GM21619 (cell line): ENCODE measurements around the gene ADH5.
"Not testable (repeated sequence)": the region's sequence is repeated elsewhere in the genome, so short reads cannot be mapped to it uniquely, and the experiment has no call there.

Experiments used
- ATAC-seq: cut with Tn5 transposase; IDR thresholded peaks from one replicate; pipeline ENCODE4 v1.9.1; 2021; ENCODE audit not compliant: unreplicated experiment

ADH5 gene

DNA sequence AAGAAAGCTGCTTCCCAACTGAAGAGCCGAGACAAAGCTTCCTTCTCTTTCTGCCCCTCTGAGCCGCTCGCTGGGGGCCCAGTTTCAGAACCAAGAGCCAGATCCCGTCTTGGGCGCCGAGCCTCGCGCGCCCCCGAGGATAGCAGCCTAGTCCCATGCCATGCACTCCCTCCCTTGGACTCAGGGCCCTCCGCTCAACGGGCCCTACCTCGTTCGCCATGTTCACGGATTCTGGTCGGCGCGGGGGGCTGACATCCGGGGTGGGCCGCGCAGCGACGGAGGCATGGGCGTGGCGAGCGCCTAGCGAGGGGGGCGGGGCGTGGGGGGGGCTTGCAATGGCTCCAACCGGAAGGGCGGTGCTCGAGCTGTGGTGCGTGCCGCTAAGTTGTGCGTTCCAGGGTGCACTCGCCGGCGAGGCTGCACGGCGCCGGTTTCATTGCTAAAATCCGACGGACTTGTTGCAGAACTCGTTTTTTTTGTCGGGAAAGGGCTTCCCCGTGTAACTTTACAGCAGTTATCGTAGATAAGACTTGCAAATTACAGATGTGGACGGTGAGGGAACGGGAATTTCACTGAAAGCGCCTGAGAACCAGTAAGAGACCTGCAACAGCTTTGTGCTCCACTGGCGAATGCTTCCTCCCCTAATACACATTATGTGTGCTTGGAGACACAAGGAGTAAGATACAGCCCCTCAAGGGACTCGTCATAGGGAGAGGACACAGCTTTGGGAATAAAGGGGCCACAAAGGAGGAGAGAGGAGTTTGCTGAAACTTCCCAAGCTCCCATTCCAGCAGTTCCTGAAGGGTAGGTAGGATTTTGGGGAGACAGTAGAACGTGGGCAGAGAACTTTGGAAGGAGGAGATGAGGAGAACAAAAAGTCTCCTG lies at the start of gene ADH5:
ADH5 (minus strand) TSS at position 308 of the 885 bp plus-strand sequence; CDS start at position 220, 88 bp downstream.
- ATAC-seq = peak; percentile 93

DNA sequence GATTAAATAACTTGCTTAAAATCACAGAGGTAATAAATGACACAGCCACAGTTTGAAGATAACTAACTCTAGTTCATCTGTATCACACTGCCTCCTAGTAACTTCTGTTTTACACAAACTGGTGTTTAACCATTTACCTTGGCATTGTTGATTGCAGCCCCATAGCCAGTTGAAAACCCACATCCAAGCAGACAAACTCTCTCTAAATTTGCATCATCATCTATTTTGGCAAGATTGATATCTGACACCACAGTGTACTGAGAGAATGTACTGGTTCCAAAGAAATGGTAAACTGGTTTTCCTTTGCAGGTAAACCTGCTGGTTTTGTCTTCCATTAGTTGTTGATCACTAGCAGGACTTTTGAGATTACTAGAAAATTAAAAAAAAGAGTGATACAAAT lies 47.7 kb upstream of the ADH5 start:
- ATAC-seq = no peak

DNA sequence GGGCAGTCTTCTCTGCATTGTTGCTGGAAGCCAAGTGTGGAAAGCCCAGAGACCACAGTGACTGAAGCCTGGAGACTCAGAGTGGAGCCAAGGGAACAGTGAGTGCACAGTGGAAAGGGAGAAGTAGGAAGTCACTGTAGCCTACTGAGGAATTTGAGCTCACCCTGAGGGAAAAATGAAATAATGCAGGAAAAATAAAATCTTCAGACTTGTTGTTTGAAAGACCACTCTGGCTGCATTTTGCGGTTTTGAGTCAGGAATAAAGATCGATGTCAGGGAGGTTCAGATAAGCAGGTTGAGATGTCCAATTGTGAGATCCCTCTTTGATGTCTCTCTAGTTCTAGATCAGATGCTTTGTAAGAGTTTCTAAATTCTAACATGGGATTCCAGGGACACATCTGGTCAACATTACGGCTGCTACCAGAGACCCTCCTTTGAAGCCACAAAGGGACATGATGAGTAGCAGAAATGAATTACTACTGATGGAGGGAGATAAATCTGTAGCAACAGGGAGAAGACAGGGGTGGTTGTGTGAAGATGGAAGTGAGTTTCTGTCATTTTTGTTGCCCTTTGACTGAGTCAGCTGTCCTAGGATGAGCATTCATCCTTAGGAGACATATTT lies 47.1 kb upstream of the ADH5 start:
- ATAC-seq = no peak

DNA sequence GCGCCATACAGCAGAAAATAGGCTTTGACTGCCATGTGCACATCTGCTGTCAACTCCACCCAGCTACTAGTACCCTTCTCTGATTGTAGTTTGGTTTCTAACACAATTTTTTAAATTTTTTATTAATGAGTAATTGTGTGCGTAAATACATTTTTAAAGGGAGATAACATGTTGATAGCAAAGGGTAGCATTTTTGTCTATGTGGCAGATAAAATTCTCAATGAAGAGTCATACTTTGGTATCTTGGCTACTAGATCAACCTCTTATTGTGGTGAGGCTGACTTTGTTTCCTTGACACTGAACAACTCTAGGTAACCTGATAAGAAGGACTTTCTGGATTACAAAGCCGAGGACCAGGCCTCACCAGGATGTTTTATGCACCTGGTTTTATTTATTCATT lies 46.0 kb upstream of the ADH5 start:
- no peak for ATAC-seq

DNA sequence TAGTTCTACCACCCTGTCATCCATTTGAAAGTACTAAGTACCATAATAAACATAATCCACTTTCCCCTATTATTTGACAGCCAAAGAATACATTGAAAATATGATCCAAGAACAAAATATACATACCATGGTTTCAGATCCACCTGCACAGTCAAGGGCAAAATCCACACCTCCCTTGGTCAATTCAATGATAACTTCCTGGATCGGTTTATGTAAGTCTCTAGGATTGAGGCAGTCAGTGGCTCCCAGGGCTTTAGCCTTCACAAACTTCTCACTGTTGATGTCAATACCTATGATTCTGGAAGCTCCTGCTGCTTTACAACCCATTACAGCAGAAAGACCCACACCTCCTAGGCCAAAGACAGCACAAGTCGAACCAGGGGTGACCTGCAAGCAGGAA lies 42.8 kb upstream of the ADH5 start:
- no peak for ATAC-seq

DNA sequence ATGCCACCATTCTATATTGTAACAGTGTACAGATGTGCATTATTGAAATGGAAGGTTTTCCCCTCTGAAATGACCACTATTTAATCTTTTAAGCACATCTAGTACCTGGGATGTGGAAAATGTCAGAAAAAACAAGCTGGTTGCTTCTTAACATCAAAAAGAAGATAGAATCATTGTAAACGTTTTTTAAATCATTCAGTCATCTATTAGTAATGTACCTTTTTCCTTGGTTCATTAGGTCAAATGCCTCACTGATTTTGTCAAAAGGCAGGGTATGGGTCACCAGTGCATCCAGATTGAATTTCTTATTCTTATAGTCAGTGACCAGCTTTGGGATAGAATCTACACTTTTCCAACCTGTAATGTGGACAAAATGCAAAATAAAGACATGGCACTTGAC lies 37.8 kb upstream of the ADH5 start:
- no peak for ATAC-seq

DNA sequence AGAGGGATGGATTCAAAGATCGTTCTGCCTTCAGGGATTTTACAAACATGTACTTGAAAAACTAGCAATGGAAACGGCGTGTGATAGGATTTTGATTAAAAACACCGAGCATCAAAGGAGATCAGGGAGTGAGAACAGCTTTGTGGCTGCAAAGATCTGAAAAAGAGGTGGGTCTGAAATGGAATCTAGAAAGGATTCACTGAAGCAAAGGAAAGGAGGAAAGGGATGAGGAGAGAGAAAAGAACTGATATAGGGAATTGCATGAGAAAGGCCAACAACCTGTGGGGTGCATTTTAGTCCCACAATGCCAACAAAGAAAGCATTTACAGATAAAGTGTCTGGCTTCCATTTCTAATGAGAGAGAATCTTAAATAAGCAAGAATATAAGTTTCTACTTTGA lies 32.4 kb upstream of the ADH5 start:
- no peak for ATAC-seq

DNA sequence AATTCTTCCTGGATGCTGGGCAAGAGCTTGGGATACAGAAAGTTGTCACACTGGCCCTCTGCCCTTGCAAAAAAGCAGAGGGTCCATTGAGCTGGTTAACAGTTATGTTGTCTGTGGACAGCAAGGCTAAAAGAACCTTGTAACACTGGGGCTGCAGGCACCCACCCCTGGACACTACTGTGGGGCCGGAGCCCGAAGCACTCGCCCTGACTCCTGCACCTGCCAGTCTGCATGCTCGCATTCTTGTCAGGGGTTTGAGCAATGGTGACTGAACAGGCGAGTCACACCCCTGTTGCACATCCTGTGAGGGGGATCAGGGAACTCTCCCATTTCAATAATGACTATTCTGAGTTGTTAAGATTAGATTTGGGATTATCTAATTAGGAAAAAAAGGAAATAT lies 31.9 kb upstream of the ADH5 start:
- no peak for ATAC-seq

DNA sequence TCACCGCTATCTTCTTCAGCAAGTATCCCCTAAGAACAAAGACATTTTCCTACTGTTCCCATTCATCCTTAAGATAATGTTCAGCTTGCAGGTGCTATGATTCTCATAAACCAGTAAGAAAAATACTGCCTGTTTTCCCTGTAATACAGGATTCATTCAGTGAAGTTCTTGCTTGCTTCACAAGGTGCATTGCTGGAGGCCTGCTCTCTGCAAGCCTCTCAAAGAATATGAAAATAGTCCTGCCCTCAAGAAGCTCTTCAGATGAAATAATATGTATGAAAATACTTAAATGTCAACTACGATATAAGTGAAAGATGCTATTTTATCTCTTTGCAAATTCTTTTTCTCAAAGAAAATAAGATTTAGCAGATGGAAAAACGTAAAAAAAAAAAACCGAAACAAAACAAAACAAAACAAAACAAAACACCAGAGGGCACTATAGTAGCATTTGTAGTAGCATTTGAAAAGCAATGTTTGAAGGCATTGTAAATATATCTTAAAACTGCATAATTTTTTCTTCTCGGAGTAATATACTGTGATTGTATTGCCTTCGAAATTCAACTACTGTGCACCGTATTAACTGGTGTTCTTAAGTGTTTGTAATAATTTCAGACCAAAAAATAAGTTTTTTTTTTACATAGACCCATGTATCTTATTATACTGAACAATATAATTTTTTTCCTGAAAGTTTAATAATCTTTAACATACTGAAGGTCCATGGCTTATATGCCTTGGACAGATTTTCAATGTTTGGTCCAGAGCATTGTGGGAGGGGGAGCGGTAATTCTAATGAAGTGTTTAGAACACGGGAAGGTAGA lies 29.5 kb upstream of the ADH5 start:
- ATAC-seq = no peak

DNA sequence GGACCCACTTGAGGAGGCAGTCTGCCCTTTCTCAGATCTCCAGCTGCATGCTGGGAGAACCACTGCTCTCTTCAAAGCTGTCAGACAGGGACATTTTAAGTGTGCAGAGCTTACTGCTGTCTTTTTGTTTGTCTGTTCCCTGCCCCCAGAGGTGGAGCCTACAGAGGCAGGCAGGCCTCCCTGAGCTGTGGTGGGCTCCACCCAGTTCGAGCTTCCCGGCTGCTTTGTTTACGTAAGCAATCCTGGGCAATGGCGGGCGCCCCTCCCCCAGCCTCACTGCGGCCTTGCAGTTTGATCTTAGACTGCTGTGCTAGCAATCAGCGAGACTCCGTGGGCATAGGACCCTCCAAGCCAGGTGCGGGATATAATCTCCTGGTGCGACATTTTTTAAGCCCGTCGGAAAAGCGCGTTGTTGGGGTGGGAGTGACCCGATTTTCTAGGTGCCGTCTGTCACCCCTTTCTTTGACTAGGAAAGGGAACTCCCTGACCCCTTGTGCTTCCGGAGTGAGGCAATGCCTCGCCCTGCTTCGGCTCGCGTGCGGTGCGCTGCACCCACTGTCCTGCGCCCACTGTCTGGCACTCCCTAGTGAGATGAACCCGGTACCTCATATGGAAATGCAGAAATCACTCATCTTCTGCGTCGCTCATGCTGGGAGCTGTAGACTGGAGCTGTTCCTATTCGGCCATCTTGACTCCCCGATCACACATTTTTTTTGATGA lies 28.7 kb upstream of the ADH5 start:
- ATAC-seq = not testable (repeated sequence)

DNA sequence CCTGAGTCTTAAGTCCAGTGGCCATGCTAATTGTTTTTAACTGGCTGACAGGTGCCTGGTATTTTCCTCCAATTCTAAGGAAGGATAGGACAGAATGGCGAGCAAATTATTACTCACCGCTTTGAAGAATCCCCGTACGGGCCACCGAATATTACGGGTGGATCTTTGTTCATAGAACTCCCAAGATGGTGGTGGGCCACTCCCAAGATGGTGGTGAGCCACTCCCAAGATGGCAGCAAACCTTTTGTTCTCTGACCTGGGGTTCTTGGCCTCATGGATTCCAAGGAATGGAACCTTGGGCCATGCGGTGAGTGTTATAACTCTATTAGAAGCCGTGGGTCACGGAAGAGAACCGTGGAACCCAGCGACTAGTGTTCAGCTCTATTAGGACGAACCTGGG lies 20.7 kb upstream of the ADH5 start:
- not testable (repeated sequence) for ATAC-seq

DNA sequence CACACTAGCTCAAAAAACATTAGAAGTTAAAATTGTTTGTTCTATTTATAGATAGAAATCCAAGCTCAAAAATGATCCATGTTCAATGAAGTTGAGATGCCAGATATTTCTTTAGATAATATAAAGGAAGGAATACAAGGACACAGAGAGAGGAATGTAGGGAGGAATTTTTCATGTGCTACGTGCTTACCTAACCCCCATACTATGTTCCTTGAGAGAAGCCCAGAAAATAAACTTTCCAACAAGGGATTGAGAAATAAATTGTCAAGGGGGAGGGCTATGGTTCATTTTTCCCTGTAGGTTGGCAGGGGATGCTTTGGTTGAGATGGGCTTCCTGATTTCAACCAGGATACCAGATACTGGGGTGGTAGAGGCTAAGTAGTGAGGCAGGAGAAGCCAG lies 15.6 kb upstream of the ADH5 start:
- ATAC-seq = no peak

DNA sequence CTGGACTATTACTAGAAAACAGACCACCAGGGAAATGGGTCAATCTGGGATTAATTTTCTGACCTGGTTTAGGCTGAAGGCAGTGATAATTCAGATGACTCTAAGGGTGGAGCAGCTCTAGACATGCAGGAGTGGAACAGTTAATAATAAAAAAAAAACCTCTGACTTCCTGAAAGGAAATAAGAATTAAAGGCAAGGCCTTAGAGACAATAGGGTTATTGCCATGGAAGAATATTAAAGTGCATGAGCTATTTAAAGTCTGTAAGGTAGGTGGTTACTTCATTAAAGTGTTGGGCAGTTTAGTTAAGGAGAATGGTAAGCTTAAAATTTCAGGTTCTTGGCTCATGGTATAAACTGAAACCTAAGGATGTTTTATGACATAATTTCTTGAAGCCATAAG lies 14.6 kb upstream of the ADH5 start:
- ATAC-seq = no peak

DNA sequence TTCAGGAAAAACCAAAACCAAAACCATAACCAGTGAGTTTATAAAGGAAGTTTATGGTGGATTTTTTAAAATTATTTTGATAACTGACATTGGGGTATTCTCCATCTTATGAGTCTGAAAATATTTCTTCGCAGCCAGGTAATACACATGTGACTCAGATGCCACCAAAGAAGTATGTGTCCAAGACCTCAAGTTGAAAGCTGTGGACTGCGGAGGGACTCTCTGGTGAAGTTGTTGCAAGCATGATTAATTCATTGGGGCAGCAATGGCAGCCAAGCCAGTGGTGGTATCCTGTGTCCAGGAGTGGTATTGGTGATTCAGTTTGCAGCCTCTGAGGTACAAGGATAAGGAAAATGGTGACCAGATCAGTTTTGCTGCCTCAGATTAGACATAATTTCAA lies 14.0 kb upstream of the ADH5 start:
- no peak for ATAC-seq

DNA sequence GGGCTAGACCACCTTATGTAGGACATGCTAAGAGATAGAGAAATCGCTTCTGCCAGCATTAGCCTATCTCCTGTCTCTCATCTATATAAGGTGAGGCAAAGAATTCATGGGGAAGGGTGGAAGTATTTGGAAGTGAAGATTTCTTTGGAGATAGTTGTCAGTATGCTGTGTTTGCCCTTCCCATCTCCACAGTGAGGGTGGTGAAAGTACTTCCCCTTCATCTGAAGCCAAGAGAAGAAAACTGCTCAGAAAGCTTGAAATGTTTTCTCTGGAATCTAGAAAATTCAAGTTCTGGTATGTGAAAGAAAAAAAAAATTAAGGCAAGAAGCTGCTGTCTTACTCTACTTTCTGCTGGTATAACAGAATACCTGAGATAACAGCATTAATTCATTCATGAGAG lies 12.3 kb upstream of the ADH5 start:
- ATAC-seq = no peak

DNA sequence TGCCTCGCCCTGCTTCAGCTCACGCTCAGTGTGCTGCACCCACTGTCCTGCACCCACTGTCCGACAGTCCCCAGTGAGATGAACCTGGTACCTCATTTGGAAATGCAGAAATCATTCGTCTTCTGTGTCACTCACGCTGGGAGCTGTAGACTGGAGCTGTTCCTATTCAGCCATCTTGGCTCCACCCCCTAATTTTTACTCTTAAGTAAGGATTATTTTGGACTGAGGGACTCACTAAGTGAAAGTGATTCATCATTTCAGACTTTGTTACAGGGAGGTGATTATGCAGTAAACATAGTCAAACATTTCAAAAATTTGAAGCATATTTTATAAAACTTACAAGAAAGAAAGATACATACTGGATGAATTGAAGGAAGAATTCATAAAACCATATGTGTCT lies 11.2 kb upstream of the ADH5 start:
- not testable (repeated sequence) for ATAC-seq

DNA sequence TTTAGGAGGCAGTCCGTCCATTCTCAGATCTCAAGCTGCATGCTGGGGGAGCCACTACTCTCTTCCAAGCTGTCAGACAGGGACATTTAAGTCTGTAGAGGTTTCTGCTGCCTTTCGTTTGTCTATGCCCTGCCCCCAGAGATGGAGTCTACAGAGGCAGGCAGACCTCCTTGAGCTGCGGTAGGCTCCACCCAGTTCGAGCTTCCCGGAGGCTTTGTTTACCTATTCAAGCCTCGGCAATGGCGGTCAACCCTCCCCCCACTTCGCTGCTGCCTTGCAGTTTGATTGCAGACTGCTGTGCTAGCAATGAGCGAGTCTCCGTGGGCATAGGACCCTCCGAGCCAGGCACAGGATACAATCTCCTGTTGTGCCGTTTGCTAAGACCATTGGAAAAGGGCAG lies 10.7 kb upstream of the ADH5 start:
- no peak for ATAC-seq

DNA sequence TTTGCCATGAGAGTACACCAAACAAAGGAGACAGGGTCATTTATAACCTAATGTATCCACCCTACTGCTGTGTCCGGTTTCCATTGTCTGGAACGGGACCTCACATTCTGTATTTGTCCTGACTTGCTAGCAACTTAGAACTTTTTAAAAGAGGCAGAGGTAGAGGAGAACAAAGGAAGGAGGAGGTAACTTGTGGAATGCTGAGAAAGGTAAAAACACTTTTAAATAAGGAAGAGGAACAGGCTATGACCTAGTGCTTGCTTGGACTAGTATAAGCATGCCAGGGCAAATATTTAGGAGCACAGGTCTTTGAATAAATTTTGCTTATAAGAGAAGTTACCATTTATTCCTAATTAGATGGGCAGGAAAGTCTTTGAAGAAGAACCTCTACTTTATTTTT lies 3.3 kb upstream of the ADH5 start:
- ATAC-seq = not testable (repeated sequence)

DNA sequence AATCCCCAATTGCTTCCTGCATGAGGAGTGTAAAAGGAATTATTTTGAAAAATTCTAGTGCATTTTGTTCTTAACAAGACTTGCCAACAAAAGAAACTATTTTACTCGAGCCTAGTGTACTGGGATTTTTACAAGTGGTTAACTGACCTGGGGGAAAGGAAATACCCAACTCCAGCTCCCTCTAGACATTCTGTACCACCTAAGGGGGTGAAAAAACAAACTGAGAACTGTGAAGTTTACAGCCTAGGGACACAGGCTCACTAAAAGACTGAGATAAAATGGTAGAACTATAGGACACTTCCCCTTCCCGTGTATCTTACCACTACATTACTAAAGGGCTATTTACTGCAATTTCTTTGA lies 2.6 kb upstream of the ADH5 start:
- ATAC-seq = no peak

DNA sequence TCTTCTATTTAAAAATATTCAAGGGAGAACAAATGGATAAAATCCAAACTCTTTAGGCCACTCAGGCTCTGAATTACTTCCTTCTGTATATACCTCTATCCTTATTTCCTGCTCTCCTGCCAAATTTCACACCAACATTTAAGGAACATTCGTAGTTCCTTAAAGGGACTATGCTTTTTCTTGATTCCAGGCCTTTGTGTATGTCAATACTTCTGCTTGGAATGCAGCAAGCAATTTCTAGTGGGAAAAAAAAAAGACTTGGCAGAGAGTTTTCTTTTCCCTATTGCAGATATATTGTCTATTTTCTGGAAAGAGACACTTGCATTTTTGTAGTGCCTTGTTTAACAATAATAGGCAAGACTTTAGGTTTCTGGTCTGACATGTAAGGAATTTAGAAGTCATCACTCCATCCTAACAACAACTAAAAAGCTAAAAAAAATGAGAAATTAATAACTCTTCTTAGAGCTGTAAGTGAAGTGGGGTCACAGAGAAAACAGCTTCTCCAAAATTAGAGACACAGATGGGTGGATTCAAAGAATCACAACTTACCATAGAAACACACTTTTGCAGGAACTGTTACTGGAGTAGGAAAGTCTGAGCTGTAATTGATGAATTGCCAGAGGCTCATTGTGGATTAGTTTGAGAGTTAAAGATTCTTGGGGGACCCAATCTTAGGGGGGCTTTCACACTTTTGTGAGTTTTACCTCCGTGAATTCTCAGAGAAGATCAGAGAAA lies 2.1 kb upstream of the ADH5 start:
- no peak for ATAC-seq
